Cardiac septum (tissue), 1 donor: ENCODE results near the gene SPTBN5. TPM values are rescaled to one million over a fixed set of nuclear protein-coding genes. Genes with fewer than 3 reads are reported as not detected.

ENCODE experiments used
- DNase-seq: peaks from one replicate; pipeline ENCODE4 v3.0.0-alpha.2; 2020; ENCODE audit warnings: low spot score
- intact Hi-C: fragments of 100-400 bp; cut with DNase I; formaldehyde crosslinking; loops from one replicate; pipeline ENCODE4 v1.14.0; 2022
- total RNA-seq: library from RNA; stranded (reverse); fragmentation: NEBNext Ultra II Directional; extraction: Animal tissue kit (Norgen Biotek cat#: 25700); gene quantifications from one replicate; pipeline ENCODE4 v1.2.1, GENCODE V29; 2021
- donor health status: DM: no; HTN: no; CAD: no.

SPTBN5 gene
- total RNA-seq, 1 donor from 2014 or later = 2.4 TPM

GRCh38 chr15:41855261-41855961 is 38.4 kb downstream of the SPTBN5 start:
- intact Hi-C loops = no loop called here
- no peak for DNase-seq

GRCh38 chr15:41854443-41854842 is 39.4 kb downstream of the SPTBN5 start:
- no peak for DNase-seq
- intact Hi-C loops = no loop called here

GRCh38 chr15:41853831-41854230 is 40.0 kb downstream of the SPTBN5 start:
- no peak for DNase-seq
- intact Hi-C loops = no loop called here

- no peak for DNase-seq
- intact Hi-C loops = no loop called here
Observed at GRCh38 chr15:41852736-41853590, 40.9 kb downstream of the SPTBN5 start.

GRCh38 chr15:41851755-41852370 is 42.0 kb downstream of the SPTBN5 start:
- intact Hi-C loops = no loop called here

GRCh38 chr15:41851167-41851523 is 42.7 kb downstream of the SPTBN5 start:
- intact Hi-C loops = no loop called here
- no peak for DNase-seq

More at GRCh38 chr15:41851755-41852370, 42.0 kb downstream of the SPTBN5 start:
- DNase-seq = no peak

- intact Hi-C loops = no loop called here
- DNase-seq = no peak
Observed at GRCh38 chr15:41850482-41851166, 43.2 kb downstream of the SPTBN5 start.

GRCh38 chr15:41849861-41850260 is 44.0 kb downstream of the SPTBN5 start:
- DNase-seq = no peak
- intact Hi-C loops = no loop called here

GRCh38 chr15:41849204-41849603 is 44.6 kb downstream of the SPTBN5 start:
- DNase-seq = no peak
- intact Hi-C loops = no loop called here

- no peak for DNase-seq
- intact Hi-C loops = no loop called here
Observed at GRCh38 chr15:41848631-41849030, 45.2 kb downstream of the SPTBN5 start.

GRCh38 chr15:41847981-41848380 is 45.9 kb downstream of the SPTBN5 start:
- intact Hi-C loops = no loop called here
- no peak for DNase-seq

GRCh38 chr15:41847206-41847605 is 46.6 kb downstream of the SPTBN5 start:
- intact Hi-C loops = no loop called here

GRCh38 chr15:41844814-41845213 is 49.0 kb downstream of the SPTBN5 start:
- intact Hi-C loops = no loop called here
- no peak for DNase-seq

More at GRCh38 chr15:41847206-41847605, 46.6 kb downstream of the SPTBN5 start:
- DNase-seq = no peak

GRCh38 chr15:41843571-41843970 is 50.3 kb downstream of the SPTBN5 start:
- no peak for DNase-seq
- intact Hi-C loops = no loop called here

- intact Hi-C loops = no loop called here
- DNase-seq = no peak
Observed at GRCh38 chr15:41842229-41842628, 51.6 kb downstream of the SPTBN5 start.

GRCh38 chr15:41841131-41841530 is 52.7 kb downstream of the SPTBN5 start:
- intact Hi-C loops = no loop called here
- no peak for DNase-seq

GRCh38 chr15:41840673-41841072 is 53.2 kb downstream of the SPTBN5 start:
- intact Hi-C loops = no loop called here
- DNase-seq = no peak

- no peak for DNase-seq
Observed at GRCh38 chr15:41839781-41840491, 53.9 kb downstream of the SPTBN5 start.

GRCh38 chr15:41838400-41838897 is 55.4 kb downstream of the SPTBN5 start, which contains the start of gene PLA2G4B:
Gene PLA2G4B (plus strand): TSS chr15:41838847. CDS start chr15:41838914, 67 bp downstream.
- intact Hi-C loops = no loop called here
- no peak for DNase-seq

More at GRCh38 chr15:41839781-41840491, 53.9 kb downstream of the SPTBN5 start:
- intact Hi-C loops = no loop called here
